Panc1 (cell line): ENCODE results near the gene ITK.

Source experiments
- POLR2AphosphoS5 ChIP-seq: IDR thresholded peaks from 2 replicates; pipeline ENCODE4 v1.6.1; 2012; ENCODE audit warnings: mild to moderate bottlenecking, low read depth, low read length, moderate library complexity
- TF ChIP-seq, protein P1 (sequence below): fragments of 450-650 bp; IDR thresholded peaks from 2 replicates; pipeline ENCODE4 v1.5.1; 2017; ENCODE audit warnings: mild to moderate bottlenecking

DNA sequence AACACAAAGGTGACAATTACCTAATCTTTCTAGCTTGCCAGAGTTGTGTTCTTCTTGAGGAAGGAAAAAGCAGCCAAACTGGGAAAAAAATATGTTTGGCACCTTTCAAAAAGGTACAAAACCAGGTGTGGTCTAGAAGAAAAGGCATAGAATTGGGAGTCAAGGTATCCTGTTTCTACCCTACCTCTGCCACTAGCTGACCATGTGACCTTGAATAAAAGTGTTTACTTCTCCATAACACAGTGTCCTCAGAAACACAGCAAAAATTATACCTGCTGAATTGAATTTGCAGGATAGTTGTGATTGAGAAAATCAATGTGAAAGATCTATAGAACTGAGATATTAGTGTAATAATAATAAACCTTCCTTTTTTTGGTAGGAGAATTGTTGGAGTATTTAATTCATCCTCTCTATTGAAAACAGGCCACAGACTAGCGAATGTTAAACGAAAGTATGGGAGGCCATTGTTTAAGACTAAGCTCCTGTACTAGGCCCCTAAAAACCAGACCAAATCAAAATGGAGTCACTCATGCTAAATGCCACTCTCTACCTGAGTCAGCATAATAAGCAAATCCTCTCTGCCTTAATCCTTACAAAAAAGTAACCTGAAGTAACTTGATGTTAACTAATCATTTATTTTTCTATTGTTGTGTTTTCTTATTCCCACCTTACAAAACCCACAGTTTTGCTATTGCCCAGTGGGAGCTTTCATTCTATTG is 97.8 kb downstream of the ITK start:
- no peak for TF ChIP-seq POLR2AphosphoS5
- TF ChIP-seq, protein P1, sequence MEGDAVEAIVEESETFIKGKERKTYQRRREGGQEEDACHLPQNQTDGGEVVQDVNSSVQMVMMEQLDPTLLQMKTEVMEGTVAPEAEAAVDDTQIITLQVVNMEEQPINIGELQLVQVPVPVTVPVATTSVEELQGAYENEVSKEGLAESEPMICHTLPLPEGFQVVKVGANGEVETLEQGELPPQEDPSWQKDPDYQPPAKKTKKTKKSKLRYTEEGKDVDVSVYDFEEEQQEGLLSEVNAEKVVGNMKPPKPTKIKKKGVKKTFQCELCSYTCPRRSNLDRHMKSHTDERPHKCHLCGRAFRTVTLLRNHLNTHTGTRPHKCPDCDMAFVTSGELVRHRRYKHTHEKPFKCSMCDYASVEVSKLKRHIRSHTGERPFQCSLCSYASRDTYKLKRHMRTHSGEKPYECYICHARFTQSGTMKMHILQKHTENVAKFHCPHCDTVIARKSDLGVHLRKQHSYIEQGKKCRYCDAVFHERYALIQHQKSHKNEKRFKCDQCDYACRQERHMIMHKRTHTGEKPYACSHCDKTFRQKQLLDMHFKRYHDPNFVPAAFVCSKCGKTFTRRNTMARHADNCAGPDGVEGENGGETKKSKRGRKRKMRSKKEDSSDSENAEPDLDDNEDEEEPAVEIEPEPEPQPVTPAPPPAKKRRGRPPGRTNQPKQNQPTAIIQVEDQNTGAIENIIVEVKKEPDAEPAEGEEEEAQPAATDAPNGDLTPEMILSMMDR: no peak
